HG03060 (cell line): ENCODE results near the gene C1orf146.
"Not testable (repeated sequence)": the region's sequence is repeated elsewhere in the genome, so short reads cannot be mapped to it uniquely, and the experiment has no call there.

Experiments used
- ATAC-seq: cut with Tn5 transposase; IDR thresholded peaks from one replicate; pipeline ENCODE4 v1.9.1; 2021; ENCODE audit warnings: low read depth, moderate number of reproducible peaks; ENCODE audit not compliant: unreplicated experiment

Gene C1orf146

GRCh38 chr1:92217721-92218120 is at the start of gene C1orf146:
TSS of gene C1orf146 (plus strand) at chr1:92217915. CDS start at chr1:92231421, 13,506 bp downstream.
- ATAC-seq = no peak

- ATAC-seq = no peak
Measured at GRCh38 chr1:92168657-92169056, 49.1 kb upstream of the C1orf146 start.

GRCh38 chr1:92169214-92170005 is 48.3 kb upstream of the C1orf146 start:
- no peak for ATAC-seq

- ATAC-seq = no peak
Measured at GRCh38 chr1:92184632-92185031, 33.1 kb upstream of the C1orf146 start.

GRCh38 chr1:92186081-92186480 is 31.6 kb upstream of the C1orf146 start:
- no peak for ATAC-seq

GRCh38 chr1:92188436-92189255 is 29.1 kb upstream of the C1orf146 start:
- ATAC-seq = no peak

- ATAC-seq = no peak
Measured at GRCh38 chr1:92191726-92192125, 26.0 kb upstream of the C1orf146 start.

GRCh38 chr1:92192246-92192645 is 25.5 kb upstream of the C1orf146 start:
- ATAC-seq = no peak

GRCh38 chr1:92194511-92194910 is 23.2 kb upstream of the C1orf146 start:
- ATAC-seq = no peak

- no peak for ATAC-seq
Measured at GRCh38 chr1:92201973-92202372, 15.7 kb upstream of the C1orf146 start.

- ATAC-seq = no peak
Measured at GRCh38 chr1:92203105-92203504, 14.6 kb upstream of the C1orf146 start.

- ATAC-seq = no peak
Measured at GRCh38 chr1:92210701-92211100, 7.0 kb upstream of the C1orf146 start.

- no peak for ATAC-seq
Measured at GRCh38 chr1:92211166-92211565, 6.5 kb upstream of the C1orf146 start.

- ATAC-seq = no peak
Measured at GRCh38 chr1:92218559-92218958, 844 bp downstream of the C1orf146 start.

- no peak for ATAC-seq
Measured at GRCh38 chr1:92219028-92219427, 1.3 kb downstream of the C1orf146 start.

- ATAC-seq = no peak
Measured at GRCh38 chr1:92228401-92228800, 10.7 kb downstream of the C1orf146 start.

GRCh38 chr1:92230736-92231135 is 13.0 kb downstream of the C1orf146 start:
- ATAC-seq = no peak

- no peak for ATAC-seq
Measured at GRCh38 chr1:92240034-92240433, 22.3 kb downstream of the C1orf146 start.

GRCh38 chr1:92244376-92244775 is 26.7 kb downstream of the C1orf146 start:
- no peak for ATAC-seq

- ATAC-seq = not testable (repeated sequence)
Measured at GRCh38 chr1:92254714-92255113, 37.0 kb downstream of the C1orf146 start.

- no peak for ATAC-seq
Measured at GRCh38 chr1:92259350-92259749, 41.6 kb downstream of the C1orf146 start.

- no peak for ATAC-seq
Measured at GRCh38 chr1:92262516-92262915, 44.8 kb downstream of the C1orf146 start.
